ENCODE measurements around the gene DPP4. TPM values are rescaled to one million over a fixed set of nuclear protein-coding genes. Genes with fewer than 3 reads are reported as not detected.

The DPP4 gene
- total and polyA plus RNA-seq, 2 of the 4 experiments (the other 2 are of a cell fraction), result 13.2 to 19.0 TPM

- no peak overlapping the region for H2AFZ ChIP-seq (replicated peaks; ENCODE audit: low read length, poor library complexity)
- WGBS, 2 experiments (ENCODE audit: extremely low coverage in 2 of 2, insufficient read length in 1 of 2), result no CpG with 5 or more reads among the region's 1 CpG
- ChIA-PET CTCF (no interaction called here), POLR2A (ENCODE audit: unreplicated experiment) (no interaction called here)
- H3K4me1 ChIP-seq (ENCODE audit: control insufficient read depth, insufficient read depth, low read length), result peaks cover 5% of the 10 kb centered on the region
- H3K27ac ChIP-seq (ENCODE audit: insufficient read depth, low read length), result no peak overlapping the region
- intact Hi-C loops (cut with micrococcal nuclease) (no loop called here), in situ Hi-C loops (cut with MboI; ENCODE audit: low sequenced_read_pairs) (loop anchor here (25.0 kb wide), 1 partner anchor 331 kb away; the partner anchor contains the start of gene IFIH1), dilution Hi-C loops (cut with HindIII; ENCODE audit: low sequenced_read_pairs, unreplicated experiment) (no loop called here)
- no peak overlapping the region for H3K56ac ChIP-seq (ENCODE audit: extremely low read depth, insufficient read depth, low read length)
- H2BK15ac ChIP-seq (ENCODE audit: low read depth, low read length), result no peak overlapping the region
- no peaks in the 10 kb centered on the region for H3K27me3 ChIP-seq (ENCODE audit: control insufficient read depth, insufficient read depth, low read length)
- H4K91ac ChIP-seq (ENCODE audit: insufficient read depth, low read depth, low read length), result no peak overlapping the region
- H3K4me2 ChIP-seq (ENCODE audit: low read depth, low read length), result no peak overlapping the region
- no peak overlapping the region for H2BK5ac ChIP-seq (ENCODE audit: low read depth, low read length, poor library complexity, severe bottlenecking)
- H2BK20ac ChIP-seq (ENCODE audit: low read depth, low read length), result no peak overlapping the region; the same call in 1 of the 2 replicates
- BruUV-seq (replicated peaks), result no TSS peak
- H3K4me3 ChIP-seq (ENCODE audit: insufficient read depth, low read depth, low read length), result no peak overlapping the region
- no peak overlapping the region for H2AK9ac ChIP-seq (replicated peaks; ENCODE audit: low read depth, low read length, poor library complexity)
- H3K4ac ChIP-seq (ENCODE audit: low read depth, low read length), result no peak overlapping the region
- TF ChIP-seq CHD1 (IDR thresholded peaks at IDR 0.05; ENCODE audit: low read depth, low read length) (no peak), MXI1 (IDR thresholded peaks at IDR 0.05; ENCODE audit: borderline replicate concordance, low read depth, low read length) (no peak), NFE2L2 (IDR thresholded peaks at IDR 0.05; ENCODE audit: low read depth, low read length) (no peak), MAZ (IDR thresholded peaks at IDR 0.05; ENCODE audit: borderline replicate concordance, low read depth, low read length) (no peak), RCOR1 (IDR thresholded peaks at IDR 0.05; ENCODE audit: insufficient replicate concordance, low read length) (no peak)
- ATAC-seq (ENCODE audit: low read depth) (no peak), DNase-seq (no peak)
- no peak overlapping the region for H4K8ac ChIP-seq (ENCODE audit: low read depth in 2 of 2, low read length in 2 of 2)
- no peak overlapping the region for H3K18ac ChIP-seq (ENCODE audit: low read depth, low read length)
- H3K9me1 ChIP-seq (ENCODE audit: insufficient read depth, low read length), result 0 out of 2 replicates have a peak, but pooled peaks cover 3% of the 10 kb centered on the region
- no peaks in the 10 kb centered on the region for H3K79me1 ChIP-seq (ENCODE audit: low read depth in 1 of 2, low read length in 2 of 2)
- no peak overlapping the region for H4K5ac ChIP-seq (ENCODE audit: low read depth, low read length)
- H3K23ac ChIP-seq (ENCODE audit: low read depth, low read length), result no peak overlapping the region
- no peaks in the 10 kb centered on the region for H3K9me3 ChIP-seq (ENCODE audit: control insufficient read depth, insufficient read depth, low read length)
- H4K20me1 ChIP-seq (ENCODE audit: insufficient read depth, low read length), result no peaks in the 10 kb centered on the region
- no peak overlapping the region; the same call in 1 of the 2 replicates for H2BK120ac ChIP-seq (ENCODE audit: low read depth, low read length)
- no peak overlapping the region for H3K14ac ChIP-seq (replicated peaks; ENCODE audit: low read depth, low read length)
- H2AK5ac ChIP-seq (ENCODE audit: low read depth, low read length), result no peak overlapping the region
- H3K9ac ChIP-seq (ENCODE audit: low read depth, low read length), result no peak overlapping the region
- H3K36me3 ChIP-seq (ENCODE audit: control insufficient read depth, insufficient read depth, low read length), result no peaks in the 10 kb centered on the region
These were observed 93.0 kb downstream of the DPP4 start for GRCh38 chr2:161980976-161981375.
